Common myeloid progenitor, CD34-positive (primary cell): Measurements from ENCODE around the gene SORT1. TPM values are rescaled to one million over a fixed set of nuclear protein-coding genes. Genes with fewer than 3 reads are reported as not detected.
"Not testable (repeated sequence)": the region's sequence is repeated elsewhere in the genome, so short reads cannot be mapped to it uniquely, and the experiment has no call there.

Experiments
- CTCF ChIA-PET: fragments of 350-600 bp; sonication (Branson Sonifier 250); formaldehyde crosslinking; loops from one replicate; lab custom pipeline; 2021; ENCODE audit warnings: antibody characterized with exemption; lab: Charles Lee
- POLR2A ChIA-PET: fragments of 350-600 bp; sonication (Branson Sonifier 250); formaldehyde crosslinking; loops from one replicate; lab custom pipeline; 2021; ENCODE audit warnings: antibody characterized with exemption; lab: Charles Lee
- DNase-seq, 3 donors: peaks; one replicate each; pipeline versions ENCODE4 v3.0.0 to v3.0.0-alpha.2; 2013
- H3K27ac ChIP-seq, 2 experiments: 1 replicate in 1 of 2; 2 replicates in 1 of 2; pipeline ENCODE4 v1.7.0; 2013; ENCODE audit warnings: inconsistent platforms in 2 of 2, low read length in 2 of 2, mild to moderate bottlenecking in 2 of 2, low read depth in 1 of 2, moderate library complexity in 1 of 2; ENCODE audit not compliant: severe bottlenecking in 2 of 2, insufficient read depth in 1 of 2, poor library complexity in 1 of 2
- H3K27me3 ChIP-seq, 5 experiments: replicated peaks in 2 of 5; 1 replicate in 3 of 5; 2 replicates in 2 of 5; pipeline versions ENCODE4 v1.6.1 to v1.7.0; 2013; ENCODE audit warnings: low read length in 4 of 5, mild to moderate bottlenecking in 2 of 5, moderate library complexity in 2 of 5, inconsistent platforms in 1 of 5; ENCODE audit not compliant: insufficient read depth in 5 of 5, control insufficient read depth in 4 of 5
- H3K36me3 ChIP-seq, 4 experiments: 1 replicate in 2 of 4; 2 replicates in 2 of 4; pipeline versions ENCODE4 v1.6.1 to v1.7.0; 2013; ENCODE audit warnings: low read length in 3 of 4, control low read depth in 1 of 4, mild to moderate bottlenecking in 1 of 4; ENCODE audit not compliant: control insufficient read depth in 4 of 4, insufficient read depth in 4 of 4
- H3K4me1 ChIP-seq, 4 experiments: 1 replicate in 3 of 4; 2 replicates in 1 of 4; pipeline versions ENCODE4 v1.6.1 to v1.7.1; 2013; ENCODE audit warnings: low read length in 3 of 4, mild to moderate bottlenecking in 3 of 4, control low read depth in 1 of 4, inconsistent platforms in 1 of 4, moderate library complexity in 1 of 4; ENCODE audit not compliant: control insufficient read depth in 4 of 4, insufficient read depth in 4 of 4; ENCODE audit errors: control extremely low read depth in 1 of 4
- H3K4me3 ChIP-seq, 7 experiments: 1 replicate in 4 of 7; 2 replicates in 3 of 7; pipeline versions ENCODE4 v1.5.1 to v1.7.0; 2013; ENCODE audit warnings: mild to moderate bottlenecking in 7 of 7, low read length in 6 of 7, moderate library complexity in 6 of 7, inconsistent platforms in 2 of 7, low read depth in 2 of 7, control low read depth in 1 of 7; ENCODE audit not compliant: insufficient read depth in 4 of 7, control insufficient read depth in 1 of 7; ENCODE audit errors: extremely low read depth in 1 of 7
- H3K9me3 ChIP-seq, 5 experiments: 1 replicate in 4 of 5; 2 replicates in 1 of 5; pipeline versions ENCODE4 v1.6.1 to v1.7.1; 2013; ENCODE audit warnings: low read length in 4 of 5, mild to moderate bottlenecking in 2 of 5, inconsistent platforms in 1 of 5, low read depth in 1 of 5, moderate library complexity in 1 of 5; ENCODE audit not compliant: control insufficient read depth in 4 of 5, insufficient read depth in 2 of 5; ENCODE audit errors: control extremely low read depth in 1 of 5
- WGBS: methylation state at CpG from one replicate; pipeline ENCODE4 v1.1.5; 2013; ENCODE audit not compliant: insufficient coverage; 5-methylcytosine and 5-hydroxymethylcytosine counted together
- polyA plus RNA-seq: library from polyadenylated mRNA; unstranded; fragments of 120-200 nt; gene quantifications from one replicate; pipeline ENCODE4 v1.2.1, GENCODE V29; 2013

The SORT1 gene
- polyA plus RNA-seq = 6.8 TPM

DNA sequence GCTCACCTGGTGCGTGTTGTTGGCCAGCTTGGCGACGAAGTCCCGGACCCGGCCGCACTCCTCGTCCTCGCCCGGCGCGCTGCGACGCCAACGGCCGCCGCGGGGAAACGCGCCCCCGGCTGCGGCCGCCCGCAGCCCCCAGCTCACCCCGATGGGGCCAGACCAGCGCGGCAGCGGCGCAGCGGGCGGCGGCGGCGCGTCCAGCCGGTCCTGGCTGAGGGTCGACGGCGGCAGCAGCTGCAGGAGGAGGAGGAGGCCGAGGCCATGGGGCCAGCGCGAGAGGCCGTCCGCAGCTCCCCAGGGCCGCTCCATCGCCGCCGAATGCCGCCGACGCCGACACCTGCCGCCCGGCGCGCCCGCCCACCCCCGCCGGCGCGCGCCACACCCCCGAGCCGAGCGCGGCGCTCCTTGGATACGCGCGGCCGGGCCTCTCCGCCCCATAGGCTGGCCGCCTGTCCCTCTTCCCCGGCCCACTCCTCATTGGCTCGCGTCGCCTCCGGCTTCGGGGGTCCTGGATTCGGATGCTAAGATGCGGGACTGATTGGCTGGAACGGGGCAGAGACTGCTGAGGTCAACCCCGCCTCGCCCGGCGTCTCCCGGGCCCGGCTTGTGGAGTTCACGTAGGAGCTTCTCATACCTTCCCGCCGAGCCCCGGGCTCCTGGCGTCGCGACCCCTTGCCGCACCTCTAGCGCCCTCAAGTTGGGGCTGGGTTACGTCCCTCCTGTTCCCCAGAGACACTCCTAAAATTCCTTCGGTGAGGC lies at the start of gene SORT1:
SORT1 (minus strand) TSS at position 338 of the 762 bp plus-strand sequence; CDS start at position 312, 26 bp downstream.
- 0% methylated on average over 59 of the region's 98 CpGs for WGBS
- Histone ChIP-seq H3K27ac (no peak within 1 kb of the TSS), H3K4me3 (peak within 1 kb of the TSS; percentile 55 to 76 (median 68)), H3K36me3 (peaks cover 3 to 19% (median 7%) of the 10 kb centered on the region in 4 experiments), H3K27me3 (peaks cover 0 to 23% (median 6%) of the 10 kb centered on the region in 5 experiments), H3K9me3 (no peaks in the 10 kb centered on the region), H3K4me1 (peaks cover 16 to 47% (median 21%) of the 10 kb centered on the region in 4 experiments)
- DNase-seq = peak; percentile 75 to 91 (median 88)
- CTCF ChIA-PET = interaction anchor here (0.7 to 7.7 kb wide), 16 partner anchors 8 to 288 kb away, joined by 3 to 181 read pairs (median 4); partner anchors contain the start of gene PSRC1
- POLR2A ChIA-PET = interaction anchor here (1.2 kb wide), 1 partner anchor 15 kb away, joined by 3 read pairs; no protein-coding TSS in a partner anchor

DNA sequence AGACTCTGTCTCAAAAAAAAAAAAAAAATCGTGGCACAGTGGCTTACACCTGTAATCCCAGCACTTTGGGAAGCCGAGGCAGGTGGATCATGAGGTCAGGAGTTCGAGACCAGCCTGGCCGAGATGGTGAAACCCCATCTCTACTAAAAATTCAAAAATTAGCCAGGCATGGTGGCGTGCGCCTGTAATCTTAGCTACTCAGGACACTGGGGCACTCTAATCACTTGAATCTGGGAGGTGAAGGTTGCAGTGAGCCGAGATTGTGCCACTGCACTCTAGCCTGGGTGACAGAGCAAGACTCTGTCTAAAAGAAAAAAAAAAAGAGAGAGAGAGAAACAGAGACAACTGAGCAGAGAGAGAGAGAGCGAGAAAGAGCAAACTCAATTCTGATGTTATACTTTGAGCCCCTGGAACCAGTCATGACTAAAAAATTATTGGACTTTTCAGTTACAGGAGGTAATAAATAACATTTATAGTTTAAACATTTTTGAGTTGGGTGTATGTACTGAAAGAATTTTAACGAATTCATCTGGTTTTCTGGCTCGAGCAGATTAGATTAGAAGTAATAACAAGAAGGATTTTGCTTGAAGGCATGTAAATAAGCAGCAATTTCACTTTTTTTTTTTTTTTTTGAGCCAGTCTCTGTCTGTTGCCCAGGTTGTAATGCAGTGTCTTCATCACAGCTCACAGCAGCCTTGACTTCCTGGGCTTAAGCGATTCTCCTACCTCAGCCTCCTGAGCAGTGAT lies 48.4 kb upstream of the SORT1 start:
- H3K36me3 ChIP-seq, H3K27ac ChIP-seq, POLR2A ChIA-PET, H3K4me1 ChIP-seq, DNase-seq, CTCF ChIA-PET, H3K4me3 ChIP-seq: not testable (repeated sequence)
- H3K9me3 ChIP-seq = peaks cover 0 to 12% (median 2%) of the 10 kb centered on the region in 5 experiments
- WGBS = 77% methylated on average over 6 of the region's 11 CpGs
- peaks cover 2 to 19% (median 12%) of the 10 kb centered on the region in 5 experiments for H3K27me3 ChIP-seq

DNA sequence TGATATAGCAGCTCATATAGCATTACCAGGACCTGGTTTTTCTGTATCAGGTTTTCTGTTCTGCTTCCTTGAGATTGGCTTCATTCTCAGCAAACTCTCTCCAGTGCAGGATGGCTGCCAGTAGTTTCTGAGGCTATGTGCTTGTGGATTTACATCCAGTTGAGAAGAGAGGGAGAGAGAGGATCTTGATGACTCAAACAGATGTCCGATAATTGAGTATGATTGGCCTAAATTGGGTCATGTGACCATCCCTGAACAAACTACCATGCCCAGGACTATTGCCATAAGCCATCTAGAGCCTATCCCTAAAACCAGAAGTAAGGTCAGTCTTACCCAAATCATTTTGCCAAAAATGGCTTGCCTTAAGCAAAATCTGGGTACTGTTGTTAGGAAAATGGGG lies 46.6 kb upstream of the SORT1 start:
- ChIA-PET CTCF (no interaction called here), POLR2A (interaction anchor here (0.6 kb wide), 1 partner anchor 370 kb away, joined by 3 read pairs; no protein-coding TSS in a partner anchor)
- no CpG with 5 or more reads among the region's 1 CpG for WGBS
- Histone ChIP-seq H3K4me3 (no peak overlapping the region), H3K27me3 (peaks cover 2 to 23% (median 11%) of the 10 kb centered on the region in 5 experiments), H3K27ac (no peak overlapping the region), H3K36me3 (no peaks in the 10 kb centered on the region), H3K9me3 (peaks cover 0 to 10% (median 2%) of the 10 kb centered on the region in 5 experiments), H3K4me1 (no peaks in the 10 kb centered on the region)
- no peak for DNase-seq

DNA sequence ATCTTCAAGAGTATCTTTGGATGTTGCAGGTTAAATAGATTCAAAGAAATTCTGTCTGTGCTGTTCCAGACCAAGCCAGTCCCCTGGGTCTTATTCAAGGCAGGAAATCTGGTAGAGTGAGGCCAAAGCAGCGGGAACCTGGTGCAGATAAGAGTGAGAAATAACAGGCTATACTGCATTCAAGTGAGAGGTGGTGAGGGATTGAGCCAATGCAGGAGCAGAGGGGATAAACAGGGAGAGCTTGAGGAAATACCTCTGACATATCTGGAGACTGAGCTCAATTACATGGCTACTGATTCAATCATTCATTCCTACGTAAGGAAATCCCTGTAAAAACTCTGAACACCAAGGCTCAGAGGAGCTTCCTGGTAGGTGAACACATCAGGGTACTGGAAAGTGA lies 45.8 kb upstream of the SORT1 start:
- ChIA-PET POLR2A (interaction anchor here (0.6 kb wide), 1 partner anchor 369 kb away, joined by 3 read pairs; no protein-coding TSS in a partner anchor), CTCF (interaction anchor here (0.6 kb wide), 1 partner anchor 55 kb away, joined by 3 read pairs; no protein-coding TSS in a partner anchor)
- Histone ChIP-seq H3K36me3 (no peaks in the 10 kb centered on the region), H3K9me3 (peaks cover 0 to 10% (median 2%) of the 10 kb centered on the region in 5 experiments), H3K4me3 (no peak overlapping the region), H3K27me3 (peaks cover 2 to 23% (median 8%) of the 10 kb centered on the region in 5 experiments), H3K4me1 (no peaks in the 10 kb centered on the region), H3K27ac (no peak overlapping the region)
- 89% methylated on average over 2 of the region's 2 CpGs for WGBS
- no peak for DNase-seq

DNA sequence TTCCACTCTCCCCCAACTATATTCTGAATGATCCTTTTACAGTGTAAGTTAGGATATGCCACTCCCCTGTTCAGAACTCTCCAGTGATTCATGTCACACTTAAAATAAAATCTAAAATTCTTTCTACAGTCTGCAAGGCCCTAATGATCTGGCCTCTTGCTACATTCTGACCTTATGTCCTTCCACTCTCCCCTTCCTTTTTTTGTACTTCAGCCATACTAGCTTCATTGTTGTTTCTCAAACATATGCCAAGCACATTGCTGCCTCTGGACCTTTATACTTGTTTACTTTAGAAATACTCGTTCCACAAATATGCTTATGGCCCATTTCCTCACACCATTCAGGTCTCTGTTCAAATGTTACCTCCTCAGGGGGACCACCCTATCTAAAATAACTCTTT lies 43.4 kb upstream of the SORT1 start:
- POLR2A ChIA-PET = no interaction called here
- no peaks in the 10 kb centered on the region for H3K4me1 ChIP-seq

DNA sequence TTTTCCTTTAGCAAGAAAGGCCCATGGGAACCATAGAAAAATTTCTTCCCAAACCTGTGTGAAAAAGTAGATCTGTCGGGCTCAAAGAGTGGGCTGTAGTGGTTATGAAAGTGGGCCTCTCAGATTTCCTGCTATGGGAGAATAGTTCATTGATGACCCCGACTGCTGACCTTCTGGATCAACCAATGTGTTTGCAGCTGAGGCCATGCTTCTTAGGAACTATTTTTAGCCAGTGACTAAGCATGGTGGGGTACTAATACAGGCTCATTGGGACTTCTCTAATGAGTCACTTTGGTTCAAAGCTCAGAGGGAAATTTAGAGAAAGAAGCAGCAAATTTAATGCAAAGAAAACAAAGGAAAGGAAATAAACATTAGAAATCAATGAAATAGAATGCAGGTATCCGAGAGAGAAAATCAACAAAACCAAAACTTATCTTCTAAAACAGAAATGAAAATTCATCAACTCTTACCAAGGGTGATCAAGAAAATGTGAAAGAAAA lies 41.1 kb upstream of the SORT1 start:
- CTCF ChIA-PET = no interaction called here
- H3K4me3 ChIP-seq = no peak overlapping the region
- POLR2A ChIA-PET = no interaction called here
- no peaks in the 10 kb centered on the region for H3K4me1 ChIP-seq
- peaks cover 0 to 7% (median 3%) of the 10 kb centered on the region in 5 experiments for H3K9me3 ChIP-seq
- H3K36me3 ChIP-seq = no peaks in the 10 kb centered on the region
- H3K27ac ChIP-seq = no peak overlapping the region
- peak in 1 of 3 donors; percentile 8 for DNase-seq
- WGBS = 83% methylated on average over 1 of the region's 3 CpGs
- peaks cover 0 to 15% (median 4%) of the 10 kb centered on the region in 5 experiments for H3K27me3 ChIP-seq

More for the DNA sequence above, 43.4 kb upstream of the SORT1 start:
- Histone ChIP-seq H3K36me3 (no peaks in the 10 kb centered on the region), H3K9me3 (peaks cover 0 to 10% (median 2%) of the 10 kb centered on the region in 5 experiments), H3K27ac (no peak overlapping the region), H3K4me3 (no peak overlapping the region), H3K27me3 (peaks cover 2 to 21% (median 8%) of the 10 kb centered on the region in 5 experiments)
- no peak for DNase-seq
- 67% methylated on average over 1 of the region's 1 CpG for WGBS
- CTCF ChIA-PET = no interaction called here
